AG08396 (cell line): ENCODE measurements around the gene SUCLG1.

Source experiments
- DNase-seq: peaks from one replicate; pipeline ENCODE4 v3.0.0; 2012; ENCODE audit warnings: low spot score, mixed read lengths

The SUCLG1 gene

DNA sequence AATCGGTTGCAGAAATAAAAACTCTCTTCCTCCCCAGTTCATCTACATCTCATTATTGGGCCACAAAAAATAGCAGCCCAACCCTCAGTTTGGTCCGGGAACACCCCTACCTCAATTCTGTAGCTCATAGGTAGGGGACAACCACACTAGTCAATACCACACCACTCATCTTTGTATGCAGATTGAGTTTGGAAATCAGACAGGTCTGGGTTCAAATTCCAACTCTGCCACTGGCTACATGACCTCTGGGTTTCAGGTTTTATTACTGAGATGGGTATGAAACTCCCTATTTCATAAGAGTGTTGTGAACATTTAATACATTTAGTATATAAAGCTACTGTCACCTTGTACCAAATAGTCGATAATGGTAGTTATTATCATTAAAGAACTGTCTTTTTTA lies 2.2 kb upstream of the SUCLG1 start:
- no peak for DNase-seq

DNA sequence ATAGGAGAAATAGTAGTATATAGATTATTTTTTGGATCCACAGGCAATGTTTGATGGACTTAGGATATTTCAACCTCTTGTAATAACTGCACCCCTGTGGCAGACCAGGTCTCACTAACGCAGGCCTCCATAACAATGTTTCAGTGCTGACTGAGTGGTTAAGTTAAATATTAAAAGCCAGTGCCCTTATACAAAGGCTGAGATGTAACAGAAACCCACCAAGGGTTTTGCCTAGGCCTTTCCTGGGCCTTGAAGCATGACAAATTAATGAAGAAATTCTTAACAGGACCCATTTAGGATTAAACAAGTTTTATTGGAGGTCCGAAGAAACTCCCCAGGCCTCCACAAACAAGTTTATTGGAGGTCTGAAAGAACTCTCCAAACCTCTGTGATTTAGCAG lies 1.6 kb upstream of the SUCLG1 start:
- no peak for DNase-seq

DNA sequence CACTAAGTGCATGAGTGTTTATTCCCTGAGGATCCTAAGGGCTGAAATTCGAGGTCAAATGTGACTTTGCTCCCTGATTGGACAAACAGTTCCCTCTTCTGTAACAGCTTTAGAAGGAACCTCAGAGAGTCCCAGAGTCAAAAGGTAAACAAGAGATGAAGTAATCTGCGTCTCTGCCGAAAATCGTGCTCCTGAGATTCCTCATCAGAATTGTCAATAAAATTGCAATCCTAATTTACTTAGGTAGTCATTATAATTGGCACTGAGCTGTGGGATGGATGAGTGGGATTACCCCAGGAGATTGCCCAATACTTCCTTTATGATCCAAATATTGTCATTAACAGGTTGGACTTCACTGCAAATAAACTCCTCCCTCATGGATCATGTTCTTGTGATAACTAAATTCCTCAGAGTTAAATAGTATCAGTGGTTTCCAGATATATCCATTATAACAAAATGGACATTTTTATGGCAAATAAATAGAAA lies 907 bp upstream of the SUCLG1 start:
- no peak for DNase-seq

DNA sequence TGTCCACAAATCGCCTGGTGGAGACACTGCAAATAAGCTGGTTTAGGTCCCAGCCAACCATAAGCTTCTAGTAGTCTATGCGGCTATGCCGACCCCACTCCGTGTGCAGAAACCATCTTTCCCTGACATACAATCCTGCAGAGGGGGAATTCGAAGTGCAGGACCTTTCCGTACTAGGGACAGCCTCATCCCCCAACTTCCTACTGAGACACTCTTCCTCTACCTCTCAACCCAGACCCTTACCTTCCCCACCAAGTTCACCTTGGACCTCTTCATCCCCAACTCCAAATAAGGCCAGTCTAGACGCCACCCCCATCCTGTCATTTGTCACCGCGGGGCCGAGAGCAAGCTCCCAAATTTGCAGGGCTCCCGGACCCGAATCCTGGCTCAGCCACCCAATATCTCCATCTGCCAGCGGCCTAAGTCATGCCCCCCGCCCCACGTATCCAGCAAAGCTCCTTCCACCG lies 496 bp downstream of the SUCLG1 start:
- peak; percentile 20 for DNase-seq

DNA sequence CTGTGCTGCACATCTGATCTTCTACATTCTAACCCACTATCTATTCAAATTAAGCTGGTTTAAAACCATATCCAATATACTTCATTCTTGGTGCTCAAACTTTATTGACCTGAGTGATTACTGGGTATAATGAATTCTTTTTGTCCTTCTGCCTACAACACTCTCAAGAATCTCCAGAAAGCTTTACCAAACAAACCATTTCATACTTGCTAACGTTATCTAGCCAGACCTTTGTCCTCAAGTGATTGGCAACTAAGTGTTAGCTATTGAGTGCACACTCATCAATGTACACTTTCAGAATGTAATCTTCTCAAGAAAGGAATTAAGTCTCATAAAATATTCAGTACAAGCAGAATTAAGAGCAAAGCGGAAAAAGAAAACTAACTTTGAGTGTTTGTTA lies 1.4 kb downstream of the SUCLG1 start:
- DNase-seq, result no peak

DNA sequence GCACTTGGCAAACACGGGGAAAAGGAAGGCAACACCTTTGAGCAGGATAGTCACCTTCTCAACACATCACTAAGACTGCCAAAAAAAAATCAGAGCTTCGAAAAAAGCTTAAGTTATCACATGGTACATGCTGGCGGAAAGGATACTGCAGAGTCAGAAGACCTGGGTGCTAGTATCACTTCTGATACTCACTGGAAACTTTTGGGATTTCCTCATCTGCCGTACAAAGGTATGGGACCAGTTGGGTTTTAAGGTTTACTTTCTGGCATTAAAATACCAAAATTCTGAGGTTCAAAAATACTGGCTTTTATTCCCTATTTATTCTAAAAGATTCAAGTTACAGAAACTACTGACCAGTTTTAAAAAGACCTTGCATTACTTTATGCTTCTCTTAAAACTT lies 2.9 kb downstream of the SUCLG1 start:
- DNase-seq, result no peak

DNA sequence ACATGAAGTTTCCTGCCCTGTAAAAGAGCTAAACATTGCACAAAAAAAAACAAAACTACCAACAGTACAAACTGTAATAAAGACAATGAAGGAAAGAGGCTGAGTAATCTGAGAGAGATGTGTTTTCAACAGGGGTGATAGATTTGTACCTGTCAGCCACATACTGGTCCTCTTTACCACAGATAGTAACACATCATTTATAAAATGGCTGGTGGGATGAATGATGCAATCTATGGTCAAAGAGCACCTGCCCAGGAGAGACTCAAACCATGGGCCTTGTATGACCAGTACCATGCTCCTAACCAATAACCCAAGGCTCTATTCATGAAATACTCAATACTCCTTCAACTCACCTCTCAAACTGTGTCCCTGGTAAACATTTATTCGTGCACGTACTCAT lies 4.5 kb downstream of the SUCLG1 start:
- DNase-seq, result no peak

DNA sequence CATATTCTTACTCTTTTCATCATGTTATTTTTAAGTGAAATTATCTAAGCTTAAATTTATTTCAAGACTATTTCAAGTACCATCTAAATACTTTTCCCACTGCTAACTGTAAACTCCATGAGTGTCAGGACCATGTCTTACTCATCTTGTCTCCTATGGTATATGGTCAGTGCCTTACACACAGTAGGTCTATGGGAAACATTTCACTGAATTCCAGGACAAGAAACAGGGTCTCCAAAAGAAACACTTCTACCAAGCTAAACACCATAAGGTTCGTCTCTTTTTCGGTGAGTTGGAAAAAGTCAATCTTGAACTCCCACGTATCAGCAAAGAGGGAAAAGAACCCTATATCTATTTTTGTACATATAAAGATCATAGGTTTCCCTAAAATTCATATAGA lies 6.5 kb downstream of the SUCLG1 start:
- DNase-seq, result no peak

DNA sequence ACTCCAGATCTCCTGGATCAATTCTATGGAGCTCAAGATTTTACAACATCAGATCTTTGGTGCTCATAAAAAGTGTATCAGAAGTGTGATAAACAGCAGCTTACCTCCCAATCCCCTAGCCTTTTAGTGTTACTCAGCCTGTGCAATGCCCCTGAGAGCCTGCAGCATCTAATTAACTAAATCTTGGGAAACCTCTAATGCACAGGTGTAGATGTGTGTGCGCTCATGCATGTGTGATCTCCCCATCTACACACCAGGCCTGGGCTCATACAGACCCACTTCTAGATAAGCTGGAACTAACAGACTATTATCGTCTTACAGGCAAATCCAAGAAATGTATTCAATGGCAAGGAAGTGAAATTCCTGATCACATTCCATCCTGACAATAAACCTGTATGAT lies 7.5 kb downstream of the SUCLG1 start:
- DNase-seq, result no peak

DNA sequence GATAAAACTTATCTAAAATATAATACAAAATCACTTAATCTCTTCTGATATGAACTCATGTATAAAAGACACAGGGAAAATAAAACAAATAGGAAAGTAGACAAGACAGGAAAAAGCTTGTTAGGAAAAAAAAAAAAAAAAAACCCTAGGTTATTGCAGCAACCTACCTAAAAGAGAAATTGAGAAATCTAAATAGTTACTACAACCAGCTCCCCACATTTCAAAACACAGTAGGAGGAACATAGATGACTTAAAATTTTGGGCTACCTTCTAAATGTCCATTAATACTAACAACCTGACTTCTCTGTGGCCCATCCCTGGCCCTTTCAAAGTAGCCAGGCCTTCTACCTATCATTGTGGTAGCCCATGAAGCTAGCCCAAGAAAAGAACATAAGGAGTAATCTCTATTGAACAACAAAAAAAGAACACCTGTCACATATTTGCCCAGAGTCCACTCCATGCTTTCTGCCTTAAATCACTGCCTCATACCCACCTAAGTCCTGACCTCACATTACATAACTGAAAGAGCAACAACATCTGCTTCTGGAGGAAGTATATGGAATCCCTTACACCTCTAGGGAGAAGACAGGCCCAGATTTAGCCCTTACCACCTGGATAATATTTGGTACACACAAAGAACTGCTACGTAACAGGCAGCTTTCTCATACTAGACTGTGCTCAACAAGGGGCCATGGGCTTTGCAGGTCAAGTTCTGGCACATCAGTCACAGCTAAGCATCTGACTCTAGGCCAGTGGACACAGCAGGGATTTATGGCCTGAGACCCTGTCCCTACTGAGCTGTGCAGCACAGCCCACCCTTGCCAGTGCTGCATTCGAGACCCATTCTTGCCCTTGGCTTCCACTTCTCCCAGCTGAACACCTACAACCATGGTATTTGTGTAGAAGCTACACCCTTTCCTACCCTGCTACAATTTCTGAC lies 8.5 kb downstream of the SUCLG1 start:
- no peak for DNase-seq

DNA sequence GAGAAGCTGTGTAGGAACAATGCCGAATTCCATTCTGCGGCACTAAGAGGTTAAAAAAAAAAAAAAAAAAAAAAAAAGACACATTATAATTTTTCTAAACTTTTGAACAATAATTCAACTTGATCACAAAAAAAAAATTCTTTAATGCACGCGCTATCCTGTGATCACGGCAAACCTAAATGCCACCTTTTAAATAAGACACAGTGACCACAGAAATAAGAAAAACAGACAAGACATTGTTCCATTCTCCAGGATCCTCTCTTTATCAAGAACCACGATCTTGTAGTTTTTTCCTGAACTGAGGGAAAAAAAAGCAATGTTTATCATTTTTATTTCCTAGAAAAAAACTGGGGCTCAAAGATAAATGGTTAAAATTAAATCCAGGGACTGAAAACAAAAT lies 9.4 kb downstream of the SUCLG1 start:
- DNase-seq, result no peak

DNA sequence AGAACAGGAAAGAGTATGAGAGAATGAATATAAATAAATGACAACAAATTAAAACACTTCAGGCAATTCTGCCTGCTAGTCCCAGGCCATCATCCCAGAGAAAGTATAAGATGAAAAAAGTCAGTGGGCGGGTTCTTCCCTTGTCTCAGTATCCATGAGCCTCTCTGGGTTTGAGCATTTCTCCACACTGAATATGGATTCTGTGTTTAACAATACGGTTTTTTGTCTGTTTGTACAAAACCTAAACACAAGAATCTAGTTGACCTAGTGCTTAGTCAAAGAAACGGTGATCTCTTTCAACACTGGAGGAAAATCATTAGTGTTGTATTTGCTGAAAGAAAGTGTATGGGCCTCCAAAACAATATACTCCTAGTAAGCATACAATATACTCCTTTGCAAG lies 10.0 kb downstream of the SUCLG1 start:
- no peak for DNase-seq

DNA sequence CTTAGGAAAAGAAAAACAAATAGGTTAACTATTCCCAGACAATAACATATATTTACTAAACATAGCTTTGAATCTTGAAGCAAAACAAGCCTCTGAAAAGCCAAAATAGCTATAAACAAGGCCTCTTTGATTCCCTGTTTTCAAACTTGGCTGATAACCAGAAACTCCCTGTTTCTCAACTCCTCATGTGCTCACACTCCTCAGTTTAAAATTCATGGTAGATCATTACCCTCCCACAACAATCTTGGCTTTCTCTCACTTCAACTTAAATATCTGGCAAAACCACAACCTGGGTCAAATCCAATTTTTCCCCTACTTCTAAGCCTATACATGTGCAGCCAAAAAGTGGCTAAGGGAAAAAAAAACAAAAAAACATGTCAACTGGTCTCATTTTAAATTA lies 15.6 kb downstream of the SUCLG1 start:
- DNase-seq, result no peak

DNA sequence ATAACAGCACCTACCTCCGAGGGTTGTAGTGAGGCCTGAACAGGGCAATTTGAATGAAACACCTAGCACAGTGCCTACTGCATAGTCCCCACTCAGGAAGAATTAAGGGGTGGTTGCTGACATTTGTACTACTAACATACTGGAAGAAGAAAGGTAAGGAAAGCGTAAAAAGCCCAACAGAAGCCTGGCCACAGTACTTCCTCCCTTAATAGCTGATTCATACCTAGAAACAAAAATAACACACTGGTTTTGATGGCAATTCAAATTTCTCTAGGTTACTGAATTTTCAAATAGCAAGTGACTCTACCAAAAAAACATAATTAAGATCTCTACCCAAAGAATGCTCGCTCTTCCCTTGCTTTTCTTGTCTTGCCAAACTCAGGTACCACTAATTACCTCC lies 16.2 kb downstream of the SUCLG1 start:
- DNase-seq, result no peak

DNA sequence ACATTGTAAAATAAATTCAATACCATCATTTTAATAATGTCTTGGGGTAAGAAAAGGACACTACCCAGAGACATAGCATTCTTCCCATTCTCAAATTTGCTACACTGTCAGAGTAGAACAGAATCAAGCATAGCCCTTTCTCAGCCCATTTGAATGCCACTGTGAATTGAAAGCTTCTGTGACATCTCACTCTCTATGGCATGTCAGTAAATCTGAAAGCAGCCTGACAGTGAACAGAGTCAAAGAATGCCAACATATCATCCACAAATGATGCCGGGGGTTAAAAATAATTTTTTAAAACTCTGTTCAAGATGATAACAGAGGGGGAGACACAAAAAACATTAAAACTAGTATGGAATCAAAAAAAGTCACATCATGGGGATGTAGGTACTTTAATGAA lies 17.6 kb downstream of the SUCLG1 start:
- no peak for DNase-seq

DNA sequence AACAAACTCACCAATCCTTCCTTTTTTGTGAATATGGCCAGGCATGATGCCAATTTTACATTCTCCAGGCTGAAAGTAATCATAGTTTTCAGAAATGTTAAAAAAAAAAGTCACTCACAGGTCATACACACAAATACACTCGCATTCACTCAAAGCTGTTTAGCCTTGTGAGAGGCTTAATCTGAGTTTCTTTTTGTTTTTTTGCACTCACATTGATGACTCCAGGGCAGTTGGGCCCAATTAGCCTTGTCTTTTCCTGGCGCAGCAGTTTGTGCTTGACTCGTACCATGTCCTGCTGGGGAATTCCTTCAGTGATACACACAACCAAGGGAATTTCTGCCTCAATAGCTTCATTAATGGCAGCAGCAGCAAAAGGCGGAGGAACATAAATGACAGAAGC lies 18.0 kb downstream of the SUCLG1 start:
- no peak for DNase-seq

DNA sequence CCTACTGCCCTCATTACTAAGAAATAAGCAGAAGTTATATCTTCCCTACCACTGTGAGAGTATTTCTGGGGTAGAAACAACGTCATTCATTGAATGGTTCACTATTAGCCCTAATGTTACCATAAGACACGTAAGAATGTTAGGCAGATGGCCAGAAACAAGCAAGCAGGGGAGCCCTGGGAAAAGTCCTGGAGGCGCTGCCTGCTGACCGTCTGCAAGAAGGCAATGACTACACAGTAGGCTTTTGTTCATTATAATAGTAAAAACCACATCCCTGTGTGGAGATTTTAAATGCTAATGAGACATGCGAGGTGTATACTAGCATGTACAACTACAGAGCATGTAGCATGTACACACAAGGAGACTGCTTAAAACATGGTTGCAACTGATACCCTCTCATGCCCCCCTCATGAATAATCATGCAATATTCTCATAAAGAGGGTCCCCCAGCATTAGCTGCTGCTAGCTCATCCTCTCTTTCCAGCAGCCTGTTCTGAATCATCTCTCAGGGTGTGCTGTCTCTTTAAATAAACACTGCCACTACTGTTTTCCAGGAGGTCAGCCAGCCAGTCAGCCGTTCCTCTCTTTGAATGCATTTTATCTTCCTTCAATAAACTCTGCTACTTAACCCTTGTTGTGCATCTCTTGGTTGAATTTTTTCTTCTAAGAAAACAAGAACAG lies 23.6 kb downstream of the SUCLG1 start:
- DNase-seq, result peak; percentile 45

DNA sequence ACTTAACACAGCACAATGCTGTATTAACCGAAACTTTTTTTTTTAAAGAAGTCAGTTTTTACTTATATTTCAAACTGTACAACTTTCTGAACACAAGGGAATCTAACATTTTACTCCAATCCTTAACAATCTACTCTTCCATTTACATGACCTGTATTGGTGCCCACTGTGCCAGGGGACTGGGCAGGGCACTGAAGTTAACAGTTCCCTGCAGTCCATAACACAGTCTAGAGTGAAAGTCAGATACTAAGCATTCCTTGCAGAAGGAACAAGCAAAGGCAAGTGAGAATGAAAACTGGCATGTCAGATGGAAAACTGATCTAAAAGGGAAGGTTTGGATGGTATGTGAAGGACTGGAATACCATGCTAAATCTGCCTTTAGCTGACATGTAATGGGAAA lies 29.8 kb downstream of the SUCLG1 start:
- no peak for DNase-seq

DNA sequence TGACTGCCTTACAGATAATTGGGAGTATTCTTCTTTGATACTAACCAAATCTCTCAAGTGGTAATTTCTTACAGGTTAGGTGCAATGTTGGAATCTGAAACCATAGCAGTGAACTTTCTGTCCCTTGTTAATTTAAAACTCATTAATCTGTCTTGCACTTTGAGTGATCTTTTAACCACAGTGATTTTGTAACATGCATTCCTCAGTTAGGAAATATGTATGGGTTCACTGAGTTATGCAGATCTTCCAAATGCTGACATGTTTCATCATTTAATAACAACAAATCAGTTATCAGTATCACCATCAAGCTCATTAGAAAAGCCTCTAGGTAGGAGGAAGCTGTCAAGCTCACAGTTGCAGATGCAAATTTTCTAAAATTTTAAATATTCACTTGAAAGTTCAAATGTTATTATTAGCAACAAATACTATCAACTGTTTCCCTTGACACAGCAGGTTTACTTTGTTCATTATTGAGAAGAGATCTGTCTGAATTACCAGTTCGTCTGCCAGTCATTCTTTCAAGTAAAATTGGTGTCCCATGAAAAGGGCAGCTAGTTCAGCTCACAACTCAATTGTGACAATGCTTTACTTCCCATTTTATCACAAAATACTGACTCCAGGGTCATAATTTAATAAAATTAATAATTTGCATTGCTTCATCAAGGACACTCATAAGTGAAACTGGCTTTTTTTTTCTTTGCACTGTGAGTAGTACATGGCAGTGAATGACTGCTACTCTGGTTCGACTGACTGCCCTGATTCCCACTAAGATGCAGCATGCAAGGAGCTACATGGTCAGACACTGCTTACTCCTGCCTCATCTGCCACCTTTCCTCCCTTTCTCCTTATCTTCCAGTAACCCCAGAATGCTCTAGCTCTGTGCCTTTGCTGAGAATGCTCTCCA lies 31.6 kb downstream of the SUCLG1 start:
- no peak for DNase-seq

DNA sequence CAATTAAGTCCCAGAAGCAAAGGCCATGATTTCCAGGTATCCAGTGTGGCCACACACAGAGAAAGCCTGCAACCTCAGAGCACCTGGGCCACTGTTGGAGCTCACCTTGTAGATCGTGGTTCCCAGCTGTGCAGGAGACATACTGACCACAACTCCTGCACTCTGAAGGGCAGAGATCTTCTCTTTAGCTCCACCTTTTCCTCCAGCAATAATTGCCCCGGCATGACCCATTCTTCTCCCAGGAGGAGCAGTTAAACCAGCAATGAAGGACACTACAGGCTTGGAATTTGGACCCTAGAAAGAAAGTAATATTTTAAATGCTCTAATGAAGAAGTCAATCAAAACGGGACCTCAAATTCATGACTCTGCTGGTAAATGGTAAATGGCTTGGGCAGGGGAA lies 33.8 kb downstream of the SUCLG1 start:
- no peak for DNase-seq

DNA sequence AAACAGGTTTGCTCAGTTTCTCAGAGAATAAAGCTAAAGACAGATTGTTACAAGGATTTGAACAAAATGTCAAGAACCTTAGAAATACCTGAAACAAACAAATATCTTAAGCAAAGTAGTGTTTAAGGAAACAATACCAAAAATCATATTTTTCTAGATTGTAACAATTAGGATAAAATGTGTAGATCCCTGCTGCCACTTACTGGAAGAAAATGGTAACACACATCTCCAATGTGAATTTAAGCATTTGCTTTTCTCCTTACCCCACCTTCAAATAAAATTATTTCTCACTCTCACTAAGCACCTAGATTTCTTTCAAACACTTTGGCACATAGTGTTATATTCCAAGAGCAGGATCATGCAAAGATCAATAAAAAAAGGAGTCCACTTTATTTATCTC lies 34.9 kb downstream of the SUCLG1 start:
- peak; percentile 13 for DNase-seq

DNA sequence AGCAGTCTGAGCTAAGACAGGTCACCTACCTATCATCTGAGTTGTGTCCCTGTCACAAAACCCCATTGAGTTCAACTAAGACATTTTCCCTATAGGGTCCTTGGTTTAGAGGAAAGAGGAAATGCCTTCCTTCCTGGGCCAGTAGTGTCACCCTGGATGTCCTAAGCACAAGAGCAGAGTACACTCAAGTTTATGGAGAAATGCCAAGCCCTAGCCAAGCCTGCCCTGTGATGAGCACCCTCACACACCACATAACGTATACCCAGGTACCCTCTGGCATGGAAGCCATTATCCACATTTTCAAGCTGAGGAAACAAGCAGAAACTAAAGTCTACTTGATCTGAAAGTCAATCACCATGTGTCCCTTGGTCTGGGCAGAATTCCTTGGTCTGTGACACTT lies 37.3 kb downstream of the SUCLG1 start:
- no peak for DNase-seq
